Measurements from ENCODE around the gene KYAT1. TPM values are rescaled to one million over a fixed set of nuclear protein-coding genes. Genes with fewer than 3 reads are reported as not detected.

Gene KYAT1
- total RNA-seq, 1 donor from 2014 or later: 19.5 TPM

GRCh38 chr9:128821584-128822406 is 60.0 kb downstream of the KYAT1 start:
- Mint-ChIP-seq H3K27ac (ENCODE audit: unreplicated experiment) (no peak overlapping the region), H3K27me3 (ENCODE audit: unreplicated experiment) (peaks cover 3% of the 10 kb centered on the region), H3K36me3 (ENCODE audit: unreplicated experiment) (no peaks in the 10 kb centered on the region), H3K4me3 (ENCODE audit: unreplicated experiment) (no peak overlapping the region), H3K9me3 (ENCODE audit: unreplicated experiment) (peaks cover 7% of the 10 kb centered on the region), H3K4me1 (ENCODE audit: low read depth, unreplicated experiment) (no peaks in the 10 kb centered on the region)
- DNase-seq: no peak
- TF ChIP-seq CTCF (IDR thresholded peaks at IDR 0.05; ENCODE audit: partially characterized antibody, unreplicated experiment): no peak

GRCh38 chr9:128820665-128821583 is 60.8 kb downstream of the KYAT1 start:
- H3K27me3 Mint-ChIP-seq (ENCODE audit: unreplicated experiment): peaks cover 3% of the 10 kb centered on the region
- no peak overlapping the region for H3K27ac Mint-ChIP-seq (ENCODE audit: unreplicated experiment)
- H3K4me1 Mint-ChIP-seq (ENCODE audit: low read depth, unreplicated experiment): no peaks in the 10 kb centered on the region
- H3K4me3 Mint-ChIP-seq (ENCODE audit: unreplicated experiment): peak overlapping the region; percentile 34
- no peaks in the 10 kb centered on the region for H3K36me3 Mint-ChIP-seq (ENCODE audit: unreplicated experiment)
- DNase-seq: no peak
- TF ChIP-seq CTCF (IDR thresholded peaks at IDR 0.05; ENCODE audit: partially characterized antibody, unreplicated experiment): no peak
- peaks cover 7% of the 10 kb centered on the region for H3K9me3 Mint-ChIP-seq (ENCODE audit: unreplicated experiment)

GRCh38 chr9:128819716-128820664 is 61.8 kb downstream of the KYAT1 start:
- no peaks in the 10 kb centered on the region for H3K36me3 Mint-ChIP-seq (ENCODE audit: unreplicated experiment)
- no peaks in the 10 kb centered on the region for H3K4me1 Mint-ChIP-seq (ENCODE audit: low read depth, unreplicated experiment)
- peaks cover 7% of the 10 kb centered on the region for H3K9me3 Mint-ChIP-seq (ENCODE audit: unreplicated experiment)
- H3K4me3 Mint-ChIP-seq (ENCODE audit: unreplicated experiment): peak overlapping the region; percentile 90
- DNase-seq: no peak
- no peak overlapping the region for H3K27ac Mint-ChIP-seq (ENCODE audit: unreplicated experiment)
- no peak for TF ChIP-seq CTCF (IDR thresholded peaks at IDR 0.05; ENCODE audit: partially characterized antibody, unreplicated experiment)
- H3K27me3 Mint-ChIP-seq (ENCODE audit: unreplicated experiment): peaks cover 3% of the 10 kb centered on the region

- H3K4me1 Mint-ChIP-seq (ENCODE audit: low read depth, unreplicated experiment): no peaks in the 10 kb centered on the region
- DNase-seq: peak; percentile 66
- H3K9me3 Mint-ChIP-seq (ENCODE audit: unreplicated experiment): peaks cover 7% of the 10 kb centered on the region
- H3K36me3 Mint-ChIP-seq (ENCODE audit: unreplicated experiment): no peaks in the 10 kb centered on the region
- peak overlapping the region; percentile 90 for H3K4me3 Mint-ChIP-seq (ENCODE audit: unreplicated experiment)
- H3K27me3 Mint-ChIP-seq (ENCODE audit: unreplicated experiment): peaks cover 3% of the 10 kb centered on the region
- TF ChIP-seq CTCF (IDR thresholded peaks at IDR 0.05; ENCODE audit: partially characterized antibody, unreplicated experiment): no peak
- H3K27ac Mint-ChIP-seq (ENCODE audit: unreplicated experiment): peak overlapping the region; percentile 74
Observed at GRCh38 chr9:128818839-128819715, 62.7 kb downstream of the KYAT1 start.

Measured in glutamatergic neuron (in vitro differentiated cells).